HUDEP-2 (cell line): ENCODE results near the gene EBP.
A peak's percentile ranks its signal among the peaks of the same experiment; 100 is the strongest.
"Not testable (repeated sequence)": the region's sequence is repeated elsewhere in the genome, so short reads cannot be mapped to it uniquely, and the experiment has no call there.

Experiments
- DNase-seq, 76 experiments: peaks; one replicate each; lab custom pipeline; 2025; ENCODE audit not compliant: unreplicated experiment in 76 of 76; lab: John Stamatoyannopoulos, UW

The EBP gene

DNA sequence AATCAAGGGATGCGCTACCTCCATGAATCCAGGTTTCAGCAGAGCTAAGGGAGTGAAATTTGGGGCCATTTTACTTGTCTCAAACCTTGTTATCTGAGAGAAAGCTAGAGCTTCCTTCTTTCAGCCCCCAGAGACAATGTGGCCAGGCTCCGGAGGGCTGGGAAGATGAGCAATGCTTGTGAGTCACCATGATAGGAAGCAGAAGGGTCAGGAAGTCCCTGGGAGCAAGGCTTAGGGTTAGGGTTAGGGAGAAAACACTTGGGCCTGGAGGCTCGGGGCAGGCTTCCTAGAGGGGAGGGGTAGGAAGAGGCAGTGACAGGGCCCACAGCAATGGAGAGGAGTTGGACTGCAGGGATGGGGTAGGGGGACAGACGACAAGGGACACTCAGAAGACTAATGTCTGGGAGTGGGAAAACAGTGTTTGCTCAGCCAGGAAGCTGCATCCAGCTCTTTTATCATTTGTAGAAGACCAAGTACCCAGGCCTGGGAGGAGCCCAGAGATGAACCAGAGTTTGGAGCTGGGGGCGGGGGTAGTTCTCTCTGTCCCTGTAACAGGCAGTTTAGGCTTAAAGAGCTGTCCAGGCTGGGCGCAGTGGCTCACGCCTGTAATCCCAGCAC lies 29.2 kb upstream of the EBP start:
- no peak for DNase-seq

GRCh38 chrX:48493890-48494364 lies 27.7 kb upstream of the EBP start:
- DNase-seq: peak in 1 of 76 experiments; percentile 11

- DNase-seq: no peak
These were observed 24.9 kb upstream of the EBP start for GRCh38 chrX:48496660-48497059.

DNA sequence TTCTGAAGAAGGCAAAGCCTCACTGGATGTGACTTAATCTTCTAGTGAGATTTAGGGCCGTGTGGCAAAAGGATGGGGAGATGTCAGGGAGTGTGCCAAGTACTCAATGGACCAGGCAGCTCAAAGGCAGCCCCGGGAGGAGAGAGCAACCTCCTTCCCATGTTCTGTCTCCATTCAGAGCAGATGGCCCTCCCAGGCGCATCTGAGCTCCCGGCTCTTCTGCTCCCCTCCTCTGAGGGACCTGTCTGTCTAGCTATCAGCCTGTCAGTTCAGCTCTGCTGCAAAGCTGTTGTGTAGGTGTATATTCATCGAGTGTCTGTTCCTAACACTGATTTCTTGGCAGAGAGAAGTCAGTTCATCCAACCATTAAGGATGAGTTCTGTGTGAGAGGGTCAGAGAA lies 23.7 kb upstream of the EBP start:
- DNase-seq: no peak

DNA sequence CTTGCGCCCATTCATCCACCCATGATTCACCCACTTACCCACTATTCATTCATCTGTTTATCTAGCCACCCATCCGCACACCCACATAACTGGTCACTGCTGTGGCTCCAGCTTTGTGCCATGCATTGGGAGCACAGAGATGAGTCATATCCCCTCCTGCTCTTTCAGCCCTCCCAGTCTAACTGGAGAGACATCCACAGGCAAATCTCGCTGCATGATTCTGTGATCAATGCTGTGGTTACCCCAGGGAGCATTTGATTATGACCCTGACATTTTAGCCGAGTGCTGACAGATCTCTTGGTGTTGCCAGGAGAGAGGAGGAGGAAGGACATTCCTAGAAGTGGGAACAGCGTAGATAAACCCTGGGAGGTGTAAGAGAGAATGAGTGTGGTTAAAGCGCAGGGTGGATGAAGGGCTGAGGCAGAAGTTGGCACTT lies 23.2 kb upstream of the EBP start:
- peak in 21 of 76 experiments; percentile 0 to 36 (median 11) for DNase-seq

- no peak for DNase-seq
These were observed 17.3 kb upstream of the EBP start for GRCh38 chrX:48504261-48504660.

DNA sequence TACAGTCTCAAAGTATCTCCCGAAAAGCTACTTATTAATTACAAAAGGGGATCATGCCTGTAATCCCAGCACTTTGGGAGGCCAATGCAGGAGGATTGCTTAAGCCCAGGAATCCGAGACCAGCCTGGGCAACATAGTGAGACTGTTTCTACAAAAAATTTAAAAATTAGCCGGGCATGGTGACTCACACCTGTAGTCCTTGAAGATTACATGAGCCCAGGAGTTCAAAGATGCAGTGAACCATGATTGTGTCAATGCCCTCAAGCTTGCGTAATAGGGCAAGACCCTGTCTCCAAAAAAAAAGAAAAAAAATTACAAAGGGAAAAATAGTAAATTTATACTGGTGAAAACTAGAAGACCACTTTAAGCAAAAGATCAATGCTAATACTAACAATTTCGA lies 16.1 kb upstream of the EBP start:
- DNase-seq: no peak

- DNase-seq: no peak
These were observed 14.4 kb upstream of the EBP start for GRCh38 chrX:48507246-48507645.

DNA sequence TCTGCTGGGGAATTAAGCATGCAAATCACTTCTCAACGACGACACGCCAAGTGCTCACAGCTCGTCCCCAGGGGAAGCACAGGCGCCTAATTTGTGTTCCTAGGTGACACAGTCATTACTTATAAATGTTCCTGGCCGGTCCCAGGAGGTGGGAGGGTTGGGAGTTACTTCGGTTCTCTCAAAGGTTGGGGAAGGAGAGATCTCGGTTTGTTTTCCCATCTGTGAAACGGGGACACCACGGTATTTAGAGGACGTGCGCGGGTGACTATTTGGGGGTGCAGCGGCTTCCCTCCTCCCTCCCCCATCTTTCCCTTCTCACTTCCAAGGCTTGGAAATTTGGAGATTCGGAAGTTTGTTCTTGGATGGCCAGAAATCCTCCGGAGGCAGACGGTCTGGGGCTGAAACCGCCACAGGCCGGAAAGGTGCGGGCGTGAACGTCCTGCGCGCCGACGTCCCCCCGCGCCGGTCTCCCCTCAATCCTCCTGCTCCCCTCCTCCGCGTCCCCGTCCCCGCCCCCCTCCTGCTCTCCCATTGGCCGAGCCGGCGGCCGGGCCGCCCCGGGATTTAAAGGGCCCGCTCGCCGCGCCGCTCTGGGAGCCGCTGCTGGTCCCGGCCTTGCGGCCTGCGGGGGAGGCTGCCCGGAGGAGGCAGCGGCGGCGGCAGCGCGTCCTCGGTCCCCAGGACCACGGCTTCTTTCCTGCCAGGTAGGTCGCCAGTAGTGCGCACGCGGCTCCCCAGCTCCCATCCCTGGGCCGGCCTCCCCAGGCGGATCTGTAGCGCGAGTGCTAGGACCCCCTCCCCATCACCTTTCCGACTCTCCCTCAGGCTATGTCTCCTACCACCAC lies 13.0 kb upstream of the EBP start, which contains the start of gene PORCN:
Gene PORCN, plus strand, starts transcription at position 593 of the 845 bp plus-strand sequence. CDS start 829 bp downstream, outside the sequence.
- DNase-seq: peak in 59 of 76 experiments; percentile 1 to 70 (median 45)

GRCh38 chrX:48509245-48509590 lies 12.4 kb upstream of the EBP start:
- no peak for DNase-seq

DNA sequence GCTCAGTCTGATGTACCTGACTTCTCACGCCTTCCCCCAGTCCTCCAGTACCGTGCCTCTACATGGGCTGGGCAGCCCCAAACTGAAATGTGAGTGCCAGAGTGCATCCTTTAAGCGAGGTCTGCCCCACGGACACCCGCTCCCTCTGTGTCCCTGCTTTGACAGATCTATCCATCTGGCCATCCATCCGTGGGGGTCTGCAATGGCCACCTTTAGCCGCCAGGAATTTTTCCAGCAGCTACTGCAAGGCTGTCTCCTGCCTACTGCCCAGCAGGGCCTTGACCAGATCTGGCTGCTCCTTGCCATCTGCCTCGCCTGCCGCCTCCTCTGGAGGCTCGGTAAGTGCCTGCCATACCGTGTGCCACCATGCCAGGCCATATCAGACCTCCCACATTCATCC lies 12.0 kb upstream of the EBP start:
- no peak for DNase-seq

DNA sequence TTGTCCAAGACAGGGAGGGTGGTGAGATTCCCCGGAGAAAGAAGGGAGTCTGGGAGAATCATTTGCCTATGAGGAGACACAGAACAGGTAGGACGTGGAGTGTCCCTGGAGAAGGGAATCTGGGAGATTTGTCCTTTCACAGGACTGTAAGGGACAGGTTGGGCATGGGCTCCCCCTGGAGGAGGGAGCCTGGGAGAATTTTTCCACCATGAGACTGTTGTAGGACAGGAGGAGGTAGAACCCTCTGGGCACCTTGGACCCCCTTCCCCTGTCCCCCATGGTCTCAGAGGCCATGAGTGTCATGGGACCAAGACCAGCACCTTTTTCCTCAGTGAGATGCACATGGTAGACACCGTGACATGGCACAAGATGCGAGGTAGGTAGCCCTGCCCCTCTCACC lies 10.0 kb upstream of the EBP start:
- DNase-seq: peak in 1 of 76 experiments; percentile 23

DNA sequence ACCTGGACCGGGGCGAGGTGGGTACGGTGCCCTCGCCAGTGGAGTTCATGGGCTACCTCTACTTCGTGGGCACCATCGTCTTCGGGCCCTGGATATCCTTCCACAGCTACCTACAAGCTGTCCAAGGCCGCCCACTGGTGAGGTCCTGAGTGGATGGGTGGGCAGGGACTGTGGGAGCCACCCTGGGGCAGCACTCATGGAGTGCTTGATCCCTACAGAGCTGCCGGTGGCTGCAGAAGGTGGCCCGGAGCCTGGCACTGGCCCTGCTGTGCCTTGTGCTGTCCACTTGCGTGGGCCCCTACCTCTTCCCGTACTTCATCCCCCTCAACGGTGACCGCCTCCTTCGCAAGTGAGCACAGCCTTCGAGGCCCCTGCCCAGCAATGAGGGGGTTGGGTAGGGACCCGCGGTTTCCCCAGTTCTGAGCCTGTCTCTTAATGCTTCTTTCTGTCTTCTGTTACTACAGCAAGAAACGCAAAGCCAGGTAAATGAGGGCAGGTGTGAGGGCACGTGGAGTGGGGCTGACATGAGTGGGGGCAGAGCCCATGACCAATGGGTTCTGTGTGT lies 9.2 kb upstream of the EBP start:
- no peak for DNase-seq

GRCh38 chrX:48513670-48514069 lies 7.9 kb upstream of the EBP start:
- no peak for DNase-seq

- DNase-seq: no peak
These were observed 7.3 kb upstream of the EBP start for GRCh38 chrX:48514126-48514806.

DNA sequence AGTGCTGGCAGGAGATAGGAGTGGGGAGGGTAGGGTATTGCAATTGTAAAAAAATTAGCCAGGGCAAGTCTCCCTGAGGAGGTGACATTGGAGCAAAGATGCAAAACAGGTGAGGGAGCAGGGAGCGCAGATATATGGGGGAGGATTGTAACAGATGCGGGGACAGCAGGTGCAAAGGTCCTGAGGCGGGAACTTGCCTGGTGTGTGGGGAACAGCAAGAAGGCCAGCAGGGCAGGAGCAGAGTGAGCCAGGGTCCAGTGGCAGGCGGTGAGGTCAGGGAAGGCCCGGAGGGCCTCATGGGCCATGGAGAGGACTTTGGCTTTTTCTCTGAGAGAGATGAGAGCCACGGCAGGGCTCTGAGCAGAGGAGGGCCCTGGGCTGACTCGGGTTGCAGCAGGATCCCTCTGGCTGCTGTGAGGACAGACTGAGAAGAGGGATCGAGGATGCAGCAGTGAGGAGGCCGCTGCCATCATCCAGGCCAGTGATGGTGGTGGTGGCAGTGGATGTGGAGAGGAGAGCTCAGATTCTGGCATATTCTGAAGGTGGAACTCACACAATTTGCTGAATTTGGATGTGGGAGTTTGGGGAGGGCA lies 6.6 kb upstream of the EBP start:
- DNase-seq: no peak

DNA sequence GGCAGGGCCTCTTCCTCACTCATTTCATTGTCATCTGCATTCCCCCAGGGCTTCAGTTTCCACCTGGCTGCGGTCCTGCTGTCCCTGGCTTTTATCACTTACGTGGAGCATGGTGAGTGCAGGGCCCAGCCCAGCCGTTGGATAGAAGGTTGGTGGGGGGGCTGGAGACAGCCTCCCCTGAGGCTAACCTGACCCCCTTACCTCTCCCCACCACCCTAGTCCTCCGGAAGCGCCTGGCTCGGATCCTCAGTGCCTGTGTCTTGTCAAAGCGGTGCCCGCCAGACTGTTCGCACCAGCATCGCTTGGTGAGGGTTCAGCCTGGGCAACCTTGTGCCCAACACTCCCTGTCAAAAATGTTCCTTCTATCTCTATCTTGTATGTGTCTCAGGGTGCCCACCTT lies 5.8 kb upstream of the EBP start:
- no peak for DNase-seq

DNA sequence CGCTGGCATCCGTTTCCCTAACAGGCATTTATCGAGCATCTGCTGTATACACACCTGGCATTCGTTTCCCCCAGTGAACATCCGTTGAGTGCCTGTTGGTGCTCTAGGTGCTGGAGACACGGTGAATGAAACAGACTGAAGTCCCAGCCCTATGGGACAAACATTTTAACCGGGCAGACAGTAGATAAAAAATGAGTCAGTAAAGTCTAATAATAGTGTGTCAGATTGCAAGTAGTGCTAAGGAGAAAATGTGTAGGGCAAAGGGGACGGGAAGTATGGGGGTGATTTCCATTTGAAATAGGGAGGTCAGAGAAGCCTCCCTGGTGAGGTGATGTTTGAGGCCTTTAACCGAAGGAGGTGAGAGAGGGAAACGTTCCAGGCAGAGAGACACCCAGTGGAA lies 5.3 kb upstream of the EBP start:
- DNase-seq: no peak

GRCh38 chrX:48516987-48517386 lies 4.6 kb upstream of the EBP start:
- no peak for DNase-seq

GRCh38 chrX:48519481-48519880 lies 2.1 kb upstream of the EBP start:
- not testable (repeated sequence) for DNase-seq

DNA sequence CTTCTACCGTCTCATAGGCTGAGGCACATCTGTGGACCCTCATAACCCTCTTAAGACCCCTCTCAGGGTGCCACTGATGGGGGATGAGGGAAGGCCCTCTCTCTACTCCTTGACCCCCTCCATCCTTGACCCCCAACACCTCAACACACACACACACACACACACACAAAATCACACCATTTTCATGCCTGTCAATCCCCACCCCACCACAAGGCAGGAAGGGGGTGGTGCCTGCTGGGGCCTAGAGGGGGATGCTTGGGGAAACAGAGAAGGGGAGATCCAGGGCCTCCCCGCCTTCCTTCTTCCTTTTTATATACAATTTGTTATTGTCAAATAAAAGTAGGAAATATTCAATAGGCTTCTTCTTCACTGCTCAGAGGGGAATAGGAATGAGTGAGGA lies 1.2 kb upstream of the EBP start:
- no peak for DNase-seq
